GM12878 (cell line): ENCODE measurements around the gene CDPF1. TPM values are rescaled to one million over a fixed set of nuclear protein-coding genes. Genes with fewer than 3 reads are reported as not detected.

Source experiments
- ATAC-seq: fragments of 200-7000 bp; cut with Tn5 transposase; 3 replicates; pipeline ENCODE4 v1.9.1; 2020; ENCODE audit warnings: mild to moderate bottlenecking, moderate library complexity
- BruUV-seq: library from RNA; stranded (reverse); fragments of 400-500 nt; replicated peaks from 2 replicates; lab custom pipeline; 2021; lab: Mats Ljungman, UMichigan
- CTCF ChIA-PET: fragments of 300-600 bp; sonication (Branson Sonifier 250); formaldehyde crosslinking; extraction: SDS; loops from one replicate; lab custom pipeline; 2021; ENCODE audit warnings: inconsistent platforms; lab: Yijun Ruan, JAX
- POLR2A ChIA-PET: fragments of 350-600 bp; formaldehyde crosslinking; extraction: SDS; loops from one replicate; lab custom pipeline; 2021; ENCODE audit warnings: inconsistent platforms; lab: Charles Lee
- RAD21 ChIA-PET: fragments of 300-600 bp; sonication (Branson Sonifier 250); formaldehyde crosslinking; loops from one replicate; lab custom pipeline; 2023; ENCODE audit warnings: antibody characterized with exemption; ENCODE audit not compliant: unreplicated experiment; lab: Charles Lee
- SMC1A ChIA-PET: fragments of 300-600 bp; sonication (Branson Sonifier 250); formaldehyde crosslinking; loops from one replicate; lab custom pipeline; 2023; ENCODE audit not compliant: unreplicated experiment, uncharacterized antibody; lab: Charles Lee
- DNase-seq: peaks from one replicate; pipeline ENCODE4 v3.0.0-alpha.2; 2011; ENCODE audit warnings: low read depth, low spot score
- FAIRE-seq: peaks from 3 replicates; lab custom pipeline; 2011; peaks lifted over from hg19 to GRCh38; lab: Jason Lieb, UNC
- H2AFZ ChIP-seq: 2 replicates; pipeline ENCODE4 v1.6.0; 2011; ENCODE audit warnings: low read depth, low read length, control low read depth; ENCODE audit not compliant: control insufficient read depth
- H3K27ac ChIP-seq: 2 replicates; pipeline ENCODE4 v1.5.1; 2011; ENCODE audit warnings: control low read depth; ENCODE audit not compliant: control insufficient read depth, insufficient read depth
- H3K27me3 ChIP-seq, 2 experiments: replicated peaks in 1 of 2; 2 replicates each; pipeline versions ENCODE4 v1.6.0 to v1.6.1; 2011; ENCODE audit warnings: low read length in 1 of 2; ENCODE audit not compliant: control insufficient read depth in 2 of 2, insufficient read depth in 2 of 2
- H3K36me3 ChIP-seq, 2 experiments: 2 replicates each; pipeline ENCODE4 v1.5.1; 2011; ENCODE audit warnings: low read length in 1 of 2; ENCODE audit not compliant: control insufficient read depth in 2 of 2, insufficient read depth in 2 of 2
- H3K4me1 ChIP-seq: 2 replicates; pipeline ENCODE4 v1.6.1; 2011; ENCODE audit warnings: mild to moderate bottlenecking, low read length, moderate library complexity, mixed read lengths; ENCODE audit not compliant: control insufficient read depth, insufficient read depth
- H3K4me2 ChIP-seq: 2 replicates; pipeline ENCODE4 v1.6.0; 2011; ENCODE audit warnings: control low read depth; ENCODE audit not compliant: control insufficient read depth, insufficient read depth
- H3K4me3 ChIP-seq: fragments of 200-600 bp; sonication (generic); 2 replicates; pipeline ENCODE4 v1.5.1; 2016
- H3K79me2 ChIP-seq: 2 replicates; pipeline ENCODE4 v1.6.0; 2011; ENCODE audit warnings: low read length; ENCODE audit not compliant: control insufficient read depth, insufficient read depth
- H3K9ac ChIP-seq: 2 replicates; pipeline ENCODE4 v1.8.0; 2011; ENCODE audit warnings: low read length, control low read depth, mixed read lengths; ENCODE audit not compliant: control insufficient read depth, insufficient read depth
- H3K9me3 ChIP-seq: replicated peaks from 3 replicates; pipeline ENCODE4 v1.5.1; 2011; ENCODE audit warnings: mild to moderate bottlenecking, low read length; ENCODE audit not compliant: control insufficient read depth, insufficient read depth
- H4K20me1 ChIP-seq: 2 replicates; pipeline ENCODE4 v1.6.0; 2011; ENCODE audit not compliant: control insufficient read depth, insufficient read depth
- BCL11A ChIP-seq: IDR thresholded peaks from 2 replicates; pipeline ENCODE4 v1.6.1; 2011; ENCODE audit warnings: low read depth, low read length
- BMI1 ChIP-seq: fragments of 450-650 bp; IDR thresholded peaks from 2 replicates; pipeline ENCODE4 v1.6.1; 2016; ENCODE audit warnings: mild to moderate bottlenecking, moderate library complexity, borderline replicate concordance
- CEBPB ChIP-seq, 2 experiments: fragments of 150-350 bp in 1 of 2; IDR thresholded peaks; 2 replicates each; pipeline ENCODE4 v1.6.1; 2012 to 2014; ENCODE audit warnings: low read depth in 2 of 2, low read length in 2 of 2, borderline replicate concordance in 1 of 2, inconsistent platforms in 1 of 2
- CHD2 ChIP-seq: IDR thresholded peaks from 2 replicates; pipeline ENCODE4 v1.6.1; 2011; ENCODE audit warnings: low read depth, low read length, improper control_type of control experiment, borderline replicate concordance
- CHD4 ChIP-seq: fragments of 200-600 bp; sonication (generic); IDR thresholded peaks from 2 replicates; pipeline ENCODE4 v1.6.1; 2016; ENCODE audit warnings: mild to moderate bottlenecking
- CREB1 ChIP-seq: IDR thresholded peaks from 2 replicates; pipeline ENCODE4 v1.6.1; 2012; ENCODE audit warnings: low read depth, mild to moderate bottlenecking, inconsistent platforms
- EED ChIP-seq: sonication (generic); IDR thresholded peaks from 2 replicates; pipeline ENCODE4 v1.6.1; 2016; ENCODE audit warnings: antibody characterized with exemption, low read depth
- EGR1 ChIP-seq, 2 experiments: IDR thresholded peaks; 1 replicate in 1 of 2; 2 replicates in 1 of 2; pipeline ENCODE4 v1.6.1; 2011 to 2012; ENCODE audit warnings: low read depth in 2 of 2, low read length in 2 of 2, borderline replicate concordance in 1 of 2, mild to moderate bottlenecking in 1 of 2, moderate library complexity in 1 of 2
- LARP7 ChIP-seq: fragments of 450-650 bp; IDR thresholded peaks from 2 replicates; pipeline ENCODE4 v1.6.1; 2017; ENCODE audit warnings: mild to moderate bottlenecking
- MXI1 ChIP-seq: fragments of 150-350 bp; IDR thresholded peaks from 2 replicates; pipeline ENCODE4 v1.6.1; 2011; ENCODE audit warnings: low read depth, mild to moderate bottlenecking, inconsistent platforms, low read length, improper control_type of control experiment
- SPI1 ChIP-seq: IDR thresholded peaks from 2 replicates; pipeline ENCODE4 v1.6.1; 2011; ENCODE audit warnings: low read depth, mild to moderate bottlenecking, low read length, moderate library complexity, borderline replicate concordance; ENCODE audit not compliant: insufficient read depth
- ZNF207 ChIP-seq: fragments of 450-650 bp; IDR thresholded peaks from 2 replicates; pipeline ENCODE4 v1.6.1; 2014; ENCODE audit warnings: antibody characterized with exemption, mild to moderate bottlenecking, borderline replicate concordance
- WGBS: methylation state at CpG from one replicate; pipeline ENCODE4 v1.1.6; 2016; ENCODE audit warnings: low lambda C conversion rate; ENCODE audit not compliant: insufficient replicate concordance, insufficient coverage; ENCODE audit errors: missing lambda C conversion rate; 5-methylcytosine and 5-hydroxymethylcytosine counted together
- in situ Hi-C: fragments of 300-500 bp; cut with MboI; formaldehyde crosslinking; loops from 9 replicates; pipeline ENCODE4 v1.14.3; 2018; ENCODE audit warnings: mixed read lengths
- intact Hi-C: fragments of 100-400 bp; cut with micrococcal nuclease; formaldehyde crosslinking; loops from one replicate; pipeline ENCODE4 v1.14.2; 2022; ENCODE audit not compliant: unreplicated experiment
- polyA plus RNA-seq, 11 experiments: library from polyadenylated mRNA; depleted of rRNA in 4 of 11; unstranded in 6 of 11; stranded (reverse) in 5 of 11; fragments of >200 nt; fragmentation: Nextera tagmentation in 4 of 11; fragmentation: Illumina TruSeq in 1 of 11; extraction: Ambion mirVana in 4 of 11; extraction: Trizol in 1 of 11; gene quantifications; 1 replicate in 1 of 11; 2 replicates in 10 of 11; pipeline versions ENCODE4 v1.2.1 to v1.2.3, GENCODE V29; 2011 to 2016; ENCODE audit warnings: inconsistent platforms in 2 of 11, missing spikeins in 2 of 11, low read depth in 1 of 11
- total RNA-seq, 4 experiments: library from RNA; depleted of rRNA in 3 of 4; stranded (reverse); fragments of >200 nt in 3 of 4; fragmentation: Illumina TruSeq in 1 of 4; extraction: Trizol in 1 of 4; gene quantifications; 2 replicates each; pipeline versions ENCODE4 v1.2.1 to v1.2.3, GENCODE V29; 2013 to 2021
- TF ChIP-seq, protein P1 (sequence below): fragments of 450-650 bp; IDR thresholded peaks from 2 replicates; pipeline ENCODE4 v1.6.1; 2016; ENCODE audit warnings: mild to moderate bottlenecking, moderate library complexity, borderline replicate concordance
- TF ChIP-seq, protein P2 (sequence below): IDR thresholded peaks from 2 replicates; pipeline ENCODE4 v1.6.1; 2012; ENCODE audit warnings: low read depth, low read length, improper control_type of control experiment
- TF ChIP-seq, protein P3 (sequence below): IDR thresholded peaks from 2 replicates; pipeline ENCODE4 v1.6.1; 2011; ENCODE audit warnings: borderline replicate concordance, low read depth, mild to moderate bottlenecking, moderate library complexity, low read length; ENCODE audit not compliant: insufficient read depth, poor library complexity, severe bottlenecking
- TF ChIP-seq, protein P4 (sequence below): IDR thresholded peaks from 2 replicates; pipeline ENCODE4 v1.6.1; 2012; ENCODE audit warnings: low read length, inconsistent platforms

The CDPF1 gene
- total and polyA plus RNA-seq, 10 of the 15 experiments (the other 5 are each of a cell fraction or from before 2014, with no cell fraction given), result 1.0 to 22.4 (median 7.9) TPM

DNA sequence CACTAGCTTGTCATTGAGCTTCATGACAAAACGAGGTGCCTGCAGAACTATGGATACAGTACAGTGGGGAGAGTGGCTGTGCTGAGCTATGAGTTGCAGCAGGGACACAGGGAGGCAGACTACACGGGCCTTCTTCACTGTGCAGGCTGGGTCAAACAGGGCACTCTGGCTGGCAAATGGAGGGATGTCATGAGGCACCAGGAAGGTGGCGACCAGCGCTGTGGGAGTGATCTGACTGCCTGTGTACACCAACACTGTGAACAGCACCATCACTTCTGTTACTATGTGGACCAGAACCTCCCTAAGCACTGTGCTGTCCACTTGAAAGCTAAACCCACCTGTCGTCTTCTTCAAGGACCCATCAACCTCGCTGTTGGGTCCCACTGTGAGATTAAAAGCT lies 9.9 kb upstream of the CDPF1 start (continued):
- TF ChIP-seq, protein P1, sequence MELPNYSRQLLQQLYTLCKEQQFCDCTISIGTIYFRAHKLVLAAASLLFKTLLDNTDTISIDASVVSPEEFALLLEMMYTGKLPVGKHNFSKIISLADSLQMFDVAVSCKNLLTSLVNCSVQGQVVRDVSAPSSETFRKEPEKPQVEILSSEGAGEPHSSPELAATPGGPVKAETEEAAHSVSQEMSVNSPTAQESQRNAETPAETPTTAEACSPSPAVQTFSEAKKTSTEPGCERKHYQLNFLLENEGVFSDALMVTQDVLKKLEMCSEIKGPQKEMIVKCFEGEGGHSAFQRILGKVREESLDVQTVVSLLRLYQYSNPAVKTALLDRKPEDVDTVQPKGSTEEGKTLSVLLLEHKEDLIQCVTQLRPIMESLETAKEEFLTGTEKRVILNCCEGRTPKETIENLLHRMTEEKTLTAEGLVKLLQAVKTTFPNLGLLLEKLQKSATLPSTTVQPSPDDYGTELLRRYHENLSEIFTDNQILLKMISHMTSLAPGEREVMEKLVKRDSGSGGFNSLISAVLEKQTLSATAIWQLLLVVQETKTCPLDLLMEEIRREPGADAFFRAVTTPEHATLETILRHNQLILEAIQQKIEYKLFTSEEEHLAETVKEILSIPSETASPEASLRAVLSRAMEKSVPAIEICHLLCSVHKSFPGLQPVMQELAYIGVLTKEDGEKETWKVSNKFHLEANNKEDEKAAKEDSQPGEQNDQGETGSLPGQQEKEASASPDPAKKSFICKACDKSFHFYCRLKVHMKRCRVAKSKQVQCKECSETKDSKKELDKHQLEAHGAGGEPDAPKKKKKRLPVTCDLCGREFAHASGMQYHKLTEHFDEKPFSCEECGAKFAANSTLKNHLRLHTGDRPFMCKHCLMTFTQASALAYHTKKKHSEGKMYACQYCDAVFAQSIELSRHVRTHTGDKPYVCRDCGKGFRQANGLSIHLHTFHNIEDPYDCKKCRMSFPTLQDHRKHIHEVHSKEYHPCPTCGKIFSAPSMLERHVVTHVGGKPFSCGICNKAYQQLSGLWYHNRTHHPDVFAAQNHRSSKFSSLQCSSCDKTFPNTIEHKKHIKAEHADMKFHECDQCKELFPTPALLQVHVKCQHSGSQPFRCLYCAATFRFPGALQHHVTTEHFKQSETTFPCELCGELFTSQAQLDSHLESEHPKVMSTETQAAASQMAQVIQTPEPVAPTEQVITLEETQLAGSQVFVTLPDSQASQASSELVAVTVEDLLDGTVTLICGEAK, result no peak
- TF ChIP-seq MXI1, result no peak

DNA sequence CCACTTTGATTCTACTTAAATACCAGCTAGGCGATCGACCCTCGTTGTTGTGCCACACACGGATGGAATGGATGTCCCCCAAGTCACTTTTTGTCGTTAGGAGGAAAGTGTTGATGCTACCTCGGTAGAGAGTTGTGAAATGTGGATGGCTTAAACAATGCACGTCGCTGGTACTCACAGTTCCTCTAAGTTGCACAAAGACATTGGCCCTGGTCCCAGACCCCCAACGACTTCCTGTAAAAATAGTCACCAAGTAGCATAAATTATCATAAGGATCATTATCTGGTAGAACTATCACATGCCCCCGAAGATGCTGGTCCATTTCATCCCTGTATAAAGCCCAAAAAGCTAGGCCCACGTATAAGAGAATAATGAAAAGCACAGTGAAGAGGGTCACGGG lies 9.3 kb upstream of the CDPF1 start:
- DNase-seq (no peak), ATAC-seq (no peak), FAIRE-seq (no peak)
- WGBS, result 18% methylated on average over 12 of the region's 12 CpGs
- Histone ChIP-seq H3K79me2 (no peaks in the 10 kb centered on the region), H3K9ac (no peak overlapping the region), H3K4me1 (no peaks in the 10 kb centered on the region), H4K20me1 (no peaks in the 10 kb centered on the region), H3K27me3 (peaks cover 3 to 5% of the 10 kb centered on the region in 2 experiments), H3K9me3 (no peaks in the 10 kb centered on the region; the same call in 1 of the 3 replicates), H3K4me3 (no peak overlapping the region), H3K27ac (no peak overlapping the region), H2AFZ (no peak overlapping the region), H3K4me2 (no peak overlapping the region), H3K36me3 (no peaks in the 10 kb centered on the region)
- ChIA-PET CTCF (no interaction called here), RAD21 (no interaction called here), POLR2A (no interaction called here), SMC1A (no interaction called here)
- in situ Hi-C loops (no loop called here), intact Hi-C loops (no loop called here)
- no TSS peak for BruUV-seq
- TF ChIP-seq CREB1 (no peak), BCL11A (no peak), EGR1 (IDR thresholded peaks at IDR 0.05; ENCODE audit: borderline replicate concordance in 1 of 2, low read depth in 2 of 2, low read length in 2 of 2) (no peak), LARP7 (no peak), CEBPB (IDR thresholded peaks at IDR 0.05; ENCODE audit: borderline replicate concordance in 1 of 2, low read depth in 2 of 2, low read length in 2 of 2) (no peak), BMI1 (no peak), CHD4 (no peak), EED (no peak), SPI1 (no peak), CHD2 (no peak), ZNF207 (no peak)
- TF ChIP-seq, protein P2, sequence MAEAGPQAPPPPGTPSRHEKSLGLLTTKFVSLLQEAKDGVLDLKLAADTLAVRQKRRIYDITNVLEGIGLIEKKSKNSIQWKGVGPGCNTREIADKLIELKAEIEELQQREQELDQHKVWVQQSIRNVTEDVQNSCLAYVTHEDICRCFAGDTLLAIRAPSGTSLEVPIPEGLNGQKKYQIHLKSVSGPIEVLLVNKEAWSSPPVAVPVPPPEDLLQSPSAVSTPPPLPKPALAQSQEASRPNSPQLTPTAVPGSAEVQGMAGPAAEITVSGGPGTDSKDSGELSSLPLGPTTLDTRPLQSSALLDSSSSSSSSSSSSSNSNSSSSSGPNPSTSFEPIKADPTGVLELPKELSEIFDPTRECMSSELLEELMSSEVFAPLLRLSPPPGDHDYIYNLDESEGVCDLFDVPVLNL, result no peak
- TF ChIP-seq, protein P3, sequence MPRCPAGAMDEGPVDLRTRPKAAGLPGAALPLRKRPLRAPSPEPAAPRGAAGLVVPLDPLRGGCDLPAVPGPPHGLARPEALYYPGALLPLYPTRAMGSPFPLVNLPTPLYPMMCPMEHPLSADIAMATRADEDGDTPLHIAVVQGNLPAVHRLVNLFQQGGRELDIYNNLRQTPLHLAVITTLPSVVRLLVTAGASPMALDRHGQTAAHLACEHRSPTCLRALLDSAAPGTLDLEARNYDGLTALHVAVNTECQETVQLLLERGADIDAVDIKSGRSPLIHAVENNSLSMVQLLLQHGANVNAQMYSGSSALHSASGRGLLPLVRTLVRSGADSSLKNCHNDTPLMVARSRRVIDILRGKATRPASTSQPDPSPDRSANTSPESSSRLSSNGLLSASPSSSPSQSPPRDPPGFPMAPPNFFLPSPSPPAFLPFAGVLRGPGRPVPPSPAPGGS, result no peak
- TF ChIP-seq, protein P4, sequence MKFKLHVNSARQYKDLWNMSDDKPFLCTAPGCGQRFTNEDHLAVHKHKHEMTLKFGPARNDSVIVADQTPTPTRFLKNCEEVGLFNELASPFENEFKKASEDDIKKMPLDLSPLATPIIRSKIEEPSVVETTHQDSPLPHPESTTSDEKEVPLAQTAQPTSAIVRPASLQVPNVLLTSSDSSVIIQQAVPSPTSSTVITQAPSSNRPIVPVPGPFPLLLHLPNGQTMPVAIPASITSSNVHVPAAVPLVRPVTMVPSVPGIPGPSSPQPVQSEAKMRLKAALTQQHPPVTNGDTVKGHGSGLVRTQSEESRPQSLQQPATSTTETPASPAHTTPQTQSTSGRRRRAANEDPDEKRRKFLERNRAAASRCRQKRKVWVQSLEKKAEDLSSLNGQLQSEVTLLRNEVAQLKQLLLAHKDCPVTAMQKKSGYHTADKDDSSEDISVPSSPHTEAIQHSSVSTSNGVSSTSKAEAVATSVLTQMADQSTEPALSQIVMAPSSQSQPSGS, result no peak
